SK-N-SH treated with all-trans-retinoic acid at 6 μM for 48 hours (cell line): ENCODE data around the gene FAM50A.
A peak's percentile ranks its signal among the peaks of the same experiment; 100 is the strongest.

Experiments
- ATAC-seq: fragments of 200-7000 bp; cut with Tn5 transposase; 3 replicates; pipeline ENCODE4 v1.9.1; 2020; ENCODE audit warnings: mild to moderate bottlenecking, moderate library complexity
- ARNTL ChIP-seq: fragments of 450-650 bp; formaldehyde crosslinking; IDR thresholded peaks from 2 replicates; pipeline ENCODE4 v1.5.0; 2020; ENCODE audit warnings: low read depth, mild to moderate bottlenecking, moderate library complexity, borderline replicate concordance
- BACH2 ChIP-seq: fragments of 250-450 bp; sonication (Bioruptor Pico); IDR thresholded peaks from 2 replicates; pipeline ENCODE4 v1.9.0; 2021; ENCODE audit warnings: mild to moderate bottlenecking, borderline replicate concordance
- CSDC2 ChIP-seq: fragments of 250-450 bp; sonication (Bioruptor Pico); IDR thresholded peaks from 2 replicates; pipeline ENCODE4 v1.5.0; 2020; ENCODE audit warnings: mild to moderate bottlenecking, moderate library complexity
- ESRRG ChIP-seq: fragments of 250-450 bp; sonication (Bioruptor Pico); IDR thresholded peaks from 2 replicates; pipeline ENCODE4 v1.6.1; 2021; ENCODE audit warnings: mild to moderate bottlenecking
- GLIS3 ChIP-seq: fragments of 250-450 bp; sonication (Bioruptor Pico); IDR thresholded peaks from 2 replicates; pipeline ENCODE4 v1.5.0; 2020; ENCODE audit warnings: mild to moderate bottlenecking, moderate library complexity
- ISL1 ChIP-seq: fragments of 250-450 bp; sonication (Bioruptor Pico); IDR thresholded peaks from 2 replicates; pipeline ENCODE4 v2.1.2; 2022; ENCODE audit warnings: mild to moderate bottlenecking, moderate library complexity
- OSR1 ChIP-seq: fragments of 250-450 bp; sonication (Bioruptor Pico); IDR thresholded peaks from 2 replicates; pipeline ENCODE4 v1.8.0; 2022; ENCODE audit warnings: moderate library complexity, mild to moderate bottlenecking, inconsistent platforms
- PPARA ChIP-seq: fragments of 250-450 bp; sonication (Bioruptor Pico); IDR thresholded peaks from 2 replicates; pipeline ENCODE4 v1.5.0; 2020; ENCODE audit warnings: mild to moderate bottlenecking, borderline replicate concordance
- RARB ChIP-seq: fragments of 250-450 bp; sonication (Bioruptor Pico); IDR thresholded peaks from 2 replicates; pipeline ENCODE4 v1.8.0; 2021; ENCODE audit warnings: mild to moderate bottlenecking, moderate library complexity
- SNAI2 ChIP-seq: fragments of 250-450 bp; sonication (Bioruptor Pico); IDR thresholded peaks from 2 replicates; pipeline ENCODE4 v1.5.0; 2020; ENCODE audit warnings: mild to moderate bottlenecking, moderate library complexity
- TOX ChIP-seq: fragments of 250-450 bp; sonication (Bioruptor Pico); IDR thresholded peaks from 2 replicates; pipeline ENCODE4 v1.8.0; 2021; ENCODE audit warnings: mild to moderate bottlenecking, moderate library complexity, borderline replicate concordance
- ZFP3 ChIP-seq: fragments of 250-450 bp; sonication (Bioruptor Pico); IDR thresholded peaks from 2 replicates; pipeline ENCODE4 v1.5.0; 2020; ENCODE audit warnings: mild to moderate bottlenecking, moderate library complexity
- ZFP30 ChIP-seq: fragments of 450-650 bp; formaldehyde crosslinking; IDR thresholded peaks from 2 replicates; pipeline ENCODE4 v1.5.0; 2022; ENCODE audit warnings: mild to moderate bottlenecking, moderate library complexity
- ZNF565 ChIP-seq: fragments of 450-650 bp; formaldehyde crosslinking; conservative IDR thresholded peaks from 2 replicates; pipeline ENCODE4 v1.5.0; 2020; ENCODE audit warnings: low read depth, mild to moderate bottlenecking, moderate library complexity
- ZNF70 ChIP-seq: fragments of 450-650 bp; formaldehyde crosslinking; IDR thresholded peaks from 2 replicates; pipeline ENCODE4 v1.5.0; 2020; ENCODE audit warnings: mild to moderate bottlenecking, moderate library complexity
- ZNF8 ChIP-seq: fragments of 450-650 bp; formaldehyde crosslinking; IDR thresholded peaks from 2 replicates; pipeline ENCODE4 v1.5.0; 2020; ENCODE audit warnings: mild to moderate bottlenecking, moderate library complexity
- TF ChIP-seq, protein P1 (sequence below): fragments of 250-450 bp; sonication (Bioruptor Pico); IDR thresholded peaks from 2 replicates; pipeline ENCODE4 v1.8.0; 2021; ENCODE audit warnings: low read depth, mild to moderate bottlenecking, moderate library complexity, borderline replicate concordance
- TF ChIP-seq, protein P2 (sequence below): fragments of 250-450 bp; sonication (Bioruptor Pico); IDR thresholded peaks from 2 replicates; pipeline ENCODE4 v1.5.0; 2020; ENCODE audit warnings: mild to moderate bottlenecking, moderate library complexity

FAM50A gene

DNA sequence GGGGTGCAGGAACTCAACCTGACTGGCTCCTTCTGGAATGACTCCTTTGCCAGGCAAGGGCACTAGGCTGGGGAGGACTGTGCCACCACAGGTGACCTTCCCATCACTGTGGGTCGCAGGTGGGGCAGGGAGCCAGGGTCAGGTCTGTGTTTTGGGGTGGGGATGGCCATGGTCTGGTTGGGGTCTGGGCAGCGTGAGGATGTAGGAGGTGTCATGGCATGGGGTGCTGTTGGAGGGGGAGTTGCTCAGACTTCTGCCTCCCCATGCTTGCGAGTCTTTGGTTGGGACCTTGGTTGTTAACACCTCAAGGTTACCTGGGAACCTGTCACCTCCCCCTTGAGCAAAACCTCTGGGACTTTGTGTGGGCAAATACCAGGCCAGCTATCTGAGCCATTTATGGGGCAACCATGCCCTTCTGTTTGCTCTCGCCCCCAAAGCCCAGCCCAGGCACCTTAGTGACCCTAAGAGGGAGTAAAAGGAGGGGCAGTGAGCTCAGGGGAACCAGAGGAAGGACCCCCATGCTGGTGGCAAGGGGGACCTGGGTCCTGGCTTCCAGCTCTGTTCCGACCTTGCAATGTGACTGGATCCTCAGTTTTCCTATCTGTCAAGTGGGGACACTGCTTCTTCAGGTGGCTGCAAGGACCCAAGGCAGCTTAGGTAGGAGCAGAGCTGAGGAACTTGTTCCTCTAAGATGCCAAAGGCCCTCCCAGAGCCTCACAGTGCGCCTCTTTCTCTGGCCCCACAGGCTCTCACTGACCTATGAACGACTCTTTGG lies 9.4 kb upstream of the FAM50A start:
- no peak for ATAC-seq
- TF ChIP-seq RARB (CRISPR knock-in tag): no peak
- no peak for TF ChIP-seq TOX (CRISPR knock-in tag)
- TF ChIP-seq, protein P1, sequence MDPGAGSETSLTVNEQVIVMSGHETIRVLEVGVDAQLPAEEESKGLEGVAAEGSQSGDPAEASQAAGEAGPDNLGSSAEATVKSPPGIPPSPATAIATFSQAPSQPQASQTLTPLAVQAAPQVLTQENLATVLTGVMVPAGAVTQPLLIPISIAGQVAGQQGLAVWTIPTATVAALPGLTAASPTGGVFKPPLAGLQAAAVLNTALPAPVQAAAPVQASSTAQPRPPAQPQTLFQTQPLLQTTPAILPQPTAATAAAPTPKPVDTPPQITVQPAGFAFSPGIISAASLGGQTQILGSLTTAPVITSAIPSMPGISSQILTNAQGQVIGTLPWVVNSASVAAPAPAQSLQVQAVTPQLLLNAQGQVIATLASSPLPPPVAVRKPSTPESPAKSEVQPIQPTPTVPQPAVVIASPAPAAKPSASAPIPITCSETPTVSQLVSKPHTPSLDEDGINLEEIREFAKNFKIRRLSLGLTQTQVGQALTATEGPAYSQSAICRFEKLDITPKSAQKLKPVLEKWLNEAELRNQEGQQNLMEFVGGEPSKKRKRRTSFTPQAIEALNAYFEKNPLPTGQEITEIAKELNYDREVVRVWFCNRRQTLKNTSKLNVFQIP (CRISPR knock-in tag): no peak
- TF ChIP-seq ISL1 (CRISPR knock-in tag): no peak
- TF ChIP-seq OSR1 (CRISPR knock-in tag): no peak

DNA sequence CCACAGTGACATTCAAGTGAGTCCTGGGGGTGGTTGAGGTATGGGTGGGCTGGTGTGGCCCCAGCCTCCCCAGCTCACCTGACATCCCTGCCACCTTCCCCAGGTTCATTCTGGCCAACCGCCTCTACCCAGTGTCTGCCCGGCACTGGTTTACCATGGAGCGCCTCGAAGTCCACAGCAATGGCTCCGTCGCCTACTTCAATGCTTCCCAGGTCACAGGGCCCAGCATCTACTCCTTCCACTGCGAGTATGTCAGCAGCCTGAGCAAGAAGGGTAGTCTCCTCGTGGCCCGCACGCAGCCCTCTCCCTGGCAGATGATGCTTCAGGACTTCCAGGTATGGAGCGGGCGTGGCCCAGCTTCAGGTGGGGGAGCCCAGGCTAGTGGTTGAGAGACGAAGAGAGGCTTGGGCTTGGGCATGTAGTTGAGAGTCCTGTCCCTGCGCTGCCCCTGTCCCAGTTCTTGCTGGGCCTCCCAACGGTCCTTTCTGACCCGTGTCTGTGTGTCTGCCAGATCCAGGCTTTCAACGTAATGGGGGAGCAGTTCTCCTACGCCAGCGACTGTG lies 8.7 kb upstream of the FAM50A start:
- TF ChIP-seq ZFP30 (CRISPR knock-in tag): no peak
- TF ChIP-seq ZNF70: no peak
- no peak for TF ChIP-seq OSR1 (CRISPR knock-in tag)
- no peak for TF ChIP-seq PPARA (CRISPR knock-in tag)
- no peak for TF ChIP-seq ZNF565 (CRISPR knock-in tag)
- TF ChIP-seq ZFP3 (CRISPR knock-in tag): no peak
- ATAC-seq: no peak

DNA sequence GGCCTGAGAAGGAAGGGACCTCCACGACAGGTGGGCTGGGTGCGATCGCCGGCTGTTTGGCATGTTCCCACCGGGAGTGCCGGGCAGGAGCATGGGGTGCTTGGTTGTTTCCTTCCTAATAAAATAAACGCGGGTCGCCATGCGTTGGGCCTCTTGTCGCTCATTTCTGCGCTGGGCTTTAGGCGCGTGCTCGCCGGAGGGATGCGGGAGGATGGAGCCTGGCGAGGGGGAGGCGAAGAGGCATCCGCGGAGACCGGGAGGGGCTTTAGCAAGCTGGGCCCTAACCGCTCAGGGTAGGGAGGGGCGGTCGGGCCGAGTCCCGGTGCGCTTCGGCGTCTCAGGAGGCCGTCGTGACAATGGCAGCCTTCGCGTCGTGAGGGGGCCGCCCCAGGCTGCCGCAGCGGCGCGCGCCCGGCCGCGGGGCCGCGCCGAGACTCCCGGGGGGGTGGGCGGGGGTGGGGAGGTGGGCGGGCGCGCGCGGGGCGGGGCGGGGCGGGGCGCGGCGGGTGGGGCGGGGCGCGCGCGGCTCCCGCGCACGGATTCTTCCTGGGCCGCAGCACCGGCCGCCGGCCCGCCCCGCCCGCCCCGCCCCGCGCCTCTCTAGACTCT lies 7.5 kb upstream of the FAM50A start:
- ATAC-seq: peak; percentile 31
- no peak for TF ChIP-seq BACH2 (CRISPR knock-in tag)

DNA sequence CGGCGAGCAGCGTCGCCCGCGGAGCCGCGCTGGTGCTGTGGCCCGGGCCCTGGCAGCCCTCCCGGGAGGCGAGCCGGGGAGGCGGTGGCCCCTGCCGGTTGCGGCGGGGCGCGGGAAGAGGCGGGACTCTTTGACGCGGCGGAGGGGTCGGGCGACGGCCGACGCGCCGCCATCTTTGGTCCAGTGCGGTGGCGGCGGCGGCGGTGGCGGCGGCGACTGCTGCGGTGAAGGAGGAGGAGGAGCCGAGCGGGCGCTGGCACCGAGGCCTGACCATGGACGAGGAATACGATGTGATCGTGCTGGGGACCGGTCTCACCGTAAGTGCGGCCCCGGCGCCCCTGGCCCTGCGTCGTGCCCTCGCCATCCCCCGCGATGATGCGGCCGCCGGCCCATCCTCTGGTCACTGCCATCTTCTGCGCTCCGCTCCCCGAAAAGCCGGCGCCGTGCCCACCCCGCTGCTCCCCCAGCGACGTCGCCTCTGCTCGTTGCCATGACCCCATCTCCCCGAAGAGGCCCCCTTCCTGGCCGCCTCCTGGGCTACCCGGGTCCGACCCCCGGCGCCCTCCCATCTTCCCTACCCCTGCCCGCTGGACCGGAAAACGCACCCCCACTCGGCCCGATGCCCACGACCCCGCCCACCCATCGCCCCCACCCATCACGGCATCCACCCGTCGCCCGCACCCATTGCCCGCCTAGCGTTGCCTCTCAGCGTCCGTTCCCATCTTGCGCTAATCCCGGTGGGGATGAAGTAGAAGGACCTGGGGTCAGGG lies 6.8 kb upstream of the FAM50A start, which contains the start of gene GDI1:
TSS of gene GDI1 (plus strand) at position 172 of the 770 bp plus-strand sequence. CDS start at position 273, 101 bp downstream.
- peak; percentile 61 for ATAC-seq
- no peak for TF ChIP-seq ZNF8 (CRISPR knock-in tag)
- no peak for TF ChIP-seq CSDC2
- no peak for TF ChIP-seq ZNF70
- TF ChIP-seq ZNF565 (CRISPR knock-in tag): no peak
- no peak for TF ChIP-seq SNAI2 (CRISPR knock-in tag)
- TF ChIP-seq, protein P2, sequence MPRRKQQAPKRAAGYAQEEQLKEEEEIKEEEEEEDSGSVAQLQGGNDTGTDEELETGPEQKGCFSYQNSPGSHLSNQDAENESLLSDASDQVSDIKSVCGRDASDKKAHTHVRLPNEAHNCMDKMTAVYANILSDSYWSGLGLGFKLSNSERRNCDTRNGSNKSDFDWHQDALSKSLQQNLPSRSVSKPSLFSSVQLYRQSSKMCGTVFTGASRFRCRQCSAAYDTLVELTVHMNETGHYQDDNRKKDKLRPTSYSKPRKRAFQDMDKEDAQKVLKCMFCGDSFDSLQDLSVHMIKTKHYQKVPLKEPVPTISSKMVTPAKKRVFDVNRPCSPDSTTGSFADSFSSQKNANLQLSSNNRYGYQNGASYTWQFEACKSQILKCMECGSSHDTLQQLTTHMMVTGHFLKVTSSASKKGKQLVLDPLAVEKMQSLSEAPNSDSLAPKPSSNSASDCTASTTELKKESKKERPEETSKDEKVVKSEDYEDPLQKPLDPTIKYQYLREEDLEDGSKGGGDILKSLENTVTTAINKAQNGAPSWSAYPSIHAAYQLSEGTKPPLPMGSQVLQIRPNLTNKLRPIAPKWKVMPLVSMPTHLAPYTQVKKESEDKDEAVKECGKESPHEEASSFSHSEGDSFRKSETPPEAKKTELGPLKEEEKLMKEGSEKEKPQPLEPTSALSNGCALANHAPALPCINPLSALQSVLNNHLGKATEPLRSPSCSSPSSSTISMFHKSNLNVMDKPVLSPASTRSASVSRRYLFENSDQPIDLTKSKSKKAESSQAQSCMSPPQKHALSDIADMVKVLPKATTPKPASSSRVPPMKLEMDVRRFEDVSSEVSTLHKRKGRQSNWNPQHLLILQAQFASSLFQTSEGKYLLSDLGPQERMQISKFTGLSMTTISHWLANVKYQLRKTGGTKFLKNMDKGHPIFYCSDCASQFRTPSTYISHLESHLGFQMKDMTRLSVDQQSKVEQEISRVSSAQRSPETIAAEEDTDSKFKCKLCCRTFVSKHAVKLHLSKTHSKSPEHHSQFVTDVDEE (CRISPR knock-in tag): no peak
- no peak for TF ChIP-seq ISL1 (CRISPR knock-in tag)
- TF ChIP-seq GLIS3 (CRISPR knock-in tag): no peak
- no peak for TF ChIP-seq ARNTL (CRISPR knock-in tag)
- no peak for TF ChIP-seq ESRRG
- no peak for TF ChIP-seq OSR1 (CRISPR knock-in tag)
- TF ChIP-seq ZFP30 (CRISPR knock-in tag): no peak
- TF ChIP-seq BACH2 (CRISPR knock-in tag): no peak
- TF ChIP-seq, protein P1 (CRISPR knock-in tag): no peak
- TF ChIP-seq TOX (CRISPR knock-in tag): no peak
